ENCODE data around the gene CRACR2A.

CRACR2A gene

GRCh38 chr12:3679831-3680230, 73.1 kb downstream of the CRACR2A start:
- no peak for DNase-seq

- no peak for DNase-seq
Observed at GRCh38 chr12:3677609-3678008, 75.3 kb downstream of the CRACR2A start.

GRCh38 chr12:3673981-3674708, 78.8 kb downstream of the CRACR2A start:
- DNase-seq = no peak

DNA sequence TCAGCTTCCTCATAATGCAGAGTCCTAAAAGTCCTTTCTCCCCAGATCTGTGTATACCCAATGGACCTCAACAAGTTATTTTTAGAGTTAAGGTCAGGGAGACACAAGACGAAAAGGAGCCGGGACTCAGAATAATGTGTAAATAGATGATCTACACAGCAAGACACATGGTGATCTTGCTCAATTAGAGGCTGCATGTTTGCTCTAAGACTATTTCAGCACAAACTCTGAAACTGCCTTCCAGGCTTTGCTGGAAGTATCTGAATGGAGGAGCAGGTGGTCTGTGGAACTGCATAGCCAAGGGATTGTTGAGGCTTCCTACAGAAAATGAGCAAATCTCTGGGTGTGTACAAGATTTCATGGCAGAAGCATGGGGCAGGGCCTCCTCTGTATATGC, 80.8 kb downstream of the CRACR2A start:
- no peak for DNase-seq

- no peak for DNase-seq
Observed at GRCh38 chr12:3671330-3672112, 81.4 kb downstream of the CRACR2A start.

DNA sequence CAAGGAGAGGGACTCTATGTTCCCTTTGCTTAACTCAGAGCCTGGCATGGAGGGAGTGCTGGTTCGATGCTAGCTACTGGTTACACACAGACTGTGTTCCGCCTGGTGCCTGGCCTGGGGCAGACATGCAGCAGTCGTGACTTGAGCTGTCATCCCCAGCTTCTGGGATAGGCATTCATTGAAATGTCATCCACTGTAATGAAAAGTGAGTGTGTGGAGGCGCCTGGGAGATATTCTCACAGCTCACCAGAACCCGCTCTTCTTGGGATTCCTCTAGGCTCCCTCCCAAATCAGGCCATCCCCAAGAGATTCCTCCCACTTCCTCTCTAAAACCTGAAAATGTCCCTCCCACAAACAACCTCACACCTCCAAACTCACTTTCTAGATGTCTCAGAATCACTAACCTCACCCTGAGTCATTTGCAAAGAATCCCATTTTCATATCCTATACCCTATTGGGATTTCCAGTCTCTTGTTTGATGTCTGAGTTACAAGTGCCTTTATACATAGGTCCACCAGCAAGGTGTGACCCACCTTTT, 82.8 kb downstream of the CRACR2A start:
- DNase-seq = no peak

GRCh38 chr12:3669594-3669993, 83.3 kb downstream of the CRACR2A start:
- no peak for DNase-seq

GRCh38 chr12:3668479-3669165, 84.3 kb downstream of the CRACR2A start:
- no peak for DNase-seq

DNA sequence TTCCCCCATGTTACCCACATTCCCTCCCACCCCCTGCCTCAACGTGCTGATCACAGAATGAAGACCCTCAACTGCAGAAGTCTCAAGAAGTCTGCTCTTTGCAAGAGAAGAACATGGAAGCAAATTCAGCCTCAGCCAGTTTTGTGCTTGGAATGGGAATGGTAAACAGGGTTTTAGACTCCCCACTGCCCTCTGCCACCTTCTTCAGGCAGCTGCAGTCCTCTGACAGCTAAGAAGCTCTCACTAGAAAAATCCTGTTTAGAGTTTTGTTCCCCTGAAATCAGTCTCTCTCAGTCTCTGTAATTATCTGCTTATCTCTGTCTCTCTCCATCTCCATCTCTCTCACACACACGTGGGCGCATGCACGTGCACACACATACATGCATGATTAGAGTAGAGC, 85.4 kb downstream of the CRACR2A start:
- no peak for DNase-seq

- no peak for DNase-seq
Observed at GRCh38 chr12:3666441-3666840, 86.5 kb downstream of the CRACR2A start.

GRCh38 chr12:3662521-3662921, 90.4 kb downstream of the CRACR2A start:
- no peak for DNase-seq

DNA sequence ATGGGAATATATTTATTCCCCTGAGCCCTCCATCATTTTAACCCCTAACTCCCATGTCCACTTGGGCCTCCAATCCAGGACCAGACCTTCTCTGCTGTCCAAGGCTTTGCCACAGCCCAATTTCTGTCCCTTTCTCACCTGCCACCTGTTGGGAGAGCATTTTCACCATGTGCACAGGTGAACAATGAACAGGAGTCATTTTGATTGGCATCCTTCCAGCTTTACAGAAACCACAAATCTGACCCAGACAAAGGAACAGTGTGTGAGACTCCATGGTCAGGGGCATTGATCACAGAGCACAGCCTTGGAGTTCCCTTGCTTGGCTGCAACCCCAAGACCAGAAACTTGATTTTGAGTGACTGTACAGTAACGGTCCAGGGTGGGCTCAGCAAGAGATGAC, 91.9 kb downstream of the CRACR2A start:
- DNase-seq = no peak

GRCh38 chr12:3658327-3659163, 94.4 kb downstream of the CRACR2A start:
- DNase-seq = no peak

DNA sequence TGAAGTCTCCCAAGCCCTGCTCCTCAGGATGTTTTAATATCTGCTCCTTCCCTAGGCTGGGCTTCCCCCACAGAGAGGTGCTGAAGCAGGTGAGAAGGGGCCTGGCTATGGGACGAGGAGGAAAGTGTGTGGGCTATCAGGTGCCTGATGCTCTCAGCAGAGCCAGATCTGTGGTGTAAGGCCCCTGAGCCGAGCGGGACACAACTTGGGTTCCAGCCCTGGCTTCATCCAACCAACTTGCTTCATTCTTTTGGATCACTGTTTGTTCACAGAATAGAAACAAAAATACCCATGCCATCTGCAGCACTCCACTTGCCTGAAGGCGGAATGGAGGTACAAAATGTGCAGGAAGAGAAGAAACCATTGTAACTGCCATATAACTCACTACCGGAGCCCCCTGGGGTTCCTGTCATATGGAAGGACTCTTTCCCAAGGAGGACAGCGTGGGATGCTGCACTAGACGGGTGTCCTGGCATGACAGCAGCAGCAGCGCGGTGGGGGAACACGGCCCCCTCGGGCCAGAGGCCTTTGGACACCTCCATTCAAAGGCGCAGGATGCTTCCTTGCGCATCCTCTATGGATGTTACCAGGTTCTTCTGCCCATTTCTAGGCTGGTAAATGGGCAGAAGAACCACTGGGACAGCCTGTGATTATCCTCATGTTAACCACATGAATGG, 95.8 kb downstream of the CRACR2A start:
- no peak for DNase-seq

GRCh38 chr12:3655328-3655900, 97.5 kb downstream of the CRACR2A start:
- no peak for DNase-seq

GRCh38 chr12:3651585-3652424, 101.1 kb downstream of the CRACR2A start:
- no peak for DNase-seq

- DNase-seq = no peak
Observed at GRCh38 chr12:3647504-3647903, 105.4 kb downstream of the CRACR2A start.

GRCh38 chr12:3646561-3647241, 106.2 kb downstream of the CRACR2A start:
- DNase-seq = no peak

- no peak for DNase-seq
Observed at GRCh38 chr12:3645091-3645490, 107.8 kb downstream of the CRACR2A start.

DNA sequence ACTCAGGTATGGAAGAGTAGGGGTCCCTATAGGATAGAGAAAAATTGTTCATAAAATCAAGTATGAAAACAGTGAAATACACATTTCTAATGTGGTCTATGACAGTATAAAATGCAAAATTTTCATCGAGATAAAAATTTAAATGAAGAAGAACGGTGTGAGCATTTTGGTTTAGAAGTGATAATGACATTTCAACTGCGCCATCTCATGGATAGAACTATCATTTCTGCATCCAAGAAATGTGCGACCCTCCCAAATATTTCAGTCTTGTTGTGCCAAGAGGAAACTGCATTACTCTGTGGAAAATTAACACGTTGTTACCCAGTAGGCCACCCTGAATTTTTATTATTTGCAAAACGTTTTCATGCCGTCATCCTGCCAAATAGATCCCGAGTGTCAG, 108.8 kb downstream of the CRACR2A start:
- DNase-seq = no peak
